Activated naive CD4-positive, alpha-beta T cell treated with anti-CD3 and anti-CD28 coated beads, Interleukin-2, amount 50 U/mL, for 72 hours (primary cell): ENCODE measurements around the gene WFDC5. TPM values are rescaled to one million over a fixed set of nuclear protein-coding genes. Genes with fewer than 3 reads are reported as not detected.

Source experiments
- ATAC-seq, 2 donors: fragments of 150-1000 bp; cut with Tn5 transposase; 2 replicates each; pipeline ENCODE4 v1.10.0; 2021; ENCODE audit warnings: mild to moderate bottlenecking in 2 of 2, moderate library complexity in 2 of 2
- DNase-seq, 2 donors: peaks; one replicate each; pipeline ENCODE4 v3.0.0; 2021 to 2022; ENCODE audit warnings: low spot score in 2 of 2
- H3K27ac Mint-ChIP-seq, 2 donors: one replicate each; pipeline ENCODE4 v1.8.0; 2022; ENCODE audit warnings: mild to moderate bottlenecking in 2 of 2, mixed read lengths in 2 of 2
- H3K36me3 Mint-ChIP-seq, 2 donors: one replicate each; pipeline ENCODE4 v1.8.0; 2022; ENCODE audit warnings: mixed read lengths in 2 of 2
- H3K9me3 Mint-ChIP-seq, 2 donors: one replicate each; pipeline ENCODE4 v1.8.0; 2022; ENCODE audit warnings: mixed read lengths in 2 of 2
- total RNA-seq, 2 donors: library from RNA; stranded (reverse); gene quantifications; one replicate each; pipeline ENCODE4 v1.2.3, GENCODE V29; 2022

Gene WFDC5
- total RNA-seq, 2 donors from 2014 or later, result not detected

GRCh38 chr20:45098103-45098773 is 16.7 kb downstream of the WFDC5 start:
- H3K36me3 Mint-ChIP-seq, result peaks cover 0 to 4% of the 10 kb centered on the region in 2 donors
- no peak overlapping the region for H3K27ac Mint-ChIP-seq
- no peaks in the 10 kb centered on the region for H3K9me3 Mint-ChIP-seq
- peak; percentile 9 to 10 for ATAC-seq
- DNase-seq, result peak in 1 of 2 donors; percentile 29

- Mint-ChIP-seq H3K36me3 (peaks cover 0 to 4% of the 10 kb centered on the region in 2 donors), H3K9me3 (no peaks in the 10 kb centered on the region), H3K27ac (peak overlapping the region in 1 of 2 donors; percentile 44)
- ATAC-seq (peak; percentile 55 to 62), DNase-seq (peak in 1 of 2 donors; percentile 64)
Observed at GRCh38 chr20:45097485-45098102, 17.4 kb downstream of the WFDC5 start.

GRCh38 chr20:45096781-45097180 is 18.2 kb downstream of the WFDC5 start:
- ATAC-seq (no peak), DNase-seq (no peak)
- Mint-ChIP-seq H3K36me3 (peaks cover 0 to 4% of the 10 kb centered on the region in 2 donors), H3K27ac (no peak overlapping the region), H3K9me3 (no peaks in the 10 kb centered on the region)

GRCh38 chr20:45095805-45096238 is 19.2 kb downstream of the WFDC5 start:
- Mint-ChIP-seq H3K36me3 (peaks cover 0 to 4% of the 10 kb centered on the region in 2 donors), H3K9me3 (no peaks in the 10 kb centered on the region), H3K27ac (no peak overlapping the region)
- ATAC-seq (peak; percentile 35 to 74), DNase-seq (peak in 1 of 2 donors; percentile 61)

- Mint-ChIP-seq H3K36me3 (peaks cover 0 to 4% of the 10 kb centered on the region in 2 donors), H3K27ac (no peak overlapping the region), H3K9me3 (no peaks in the 10 kb centered on the region)
- ATAC-seq (no peak), DNase-seq (no peak)
Observed at GRCh38 chr20:45094864-45095574, 20.0 kb downstream of the WFDC5 start.

GRCh38 chr20:45094201-45094600 is 20.8 kb downstream of the WFDC5 start:
- Mint-ChIP-seq H3K9me3 (no peaks in the 10 kb centered on the region), H3K36me3 (peaks cover 0 to 4% of the 10 kb centered on the region in 2 donors), H3K27ac (peak overlapping the region in 1 of 2 donors; percentile 46)
- no peak for ATAC-seq
- DNase-seq, result no peak

GRCh38 chr20:45092898-45093297 is 22.1 kb downstream of the WFDC5 start:
- Mint-ChIP-seq H3K9me3 (no peaks in the 10 kb centered on the region), H3K36me3 (peaks cover 0 to 4% of the 10 kb centered on the region in 2 donors), H3K27ac (peak overlapping the region in 1 of 2 donors; percentile 50)
- ATAC-seq, result no peak
- DNase-seq, result no peak

GRCh38 chr20:45091366-45091765 is 23.6 kb downstream of the WFDC5 start:
- DNase-seq, result no peak
- no peak for ATAC-seq
- Mint-ChIP-seq H3K27ac (peak overlapping the region in 1 of 2 donors; percentile 75), H3K9me3 (no peaks in the 10 kb centered on the region), H3K36me3 (peaks cover 0 to 5% of the 10 kb centered on the region in 2 donors)

- DNase-seq (no peak), ATAC-seq (no peak)
- Mint-ChIP-seq H3K27ac (peak overlapping the region in 1 of 2 donors; percentile 75), H3K9me3 (no peaks in the 10 kb centered on the region), H3K36me3 (peaks cover 0 to 9% of the 10 kb centered on the region in 2 donors)
Observed at GRCh38 chr20:45090481-45090880, 24.5 kb downstream of the WFDC5 start.

- H3K36me3 Mint-ChIP-seq, result peaks cover 0 to 10% of the 10 kb centered on the region in 2 donors
- peak overlapping the region in 1 of 2 donors; percentile 27 for H3K27ac Mint-ChIP-seq
- H3K9me3 Mint-ChIP-seq, result no peaks in the 10 kb centered on the region
- DNase-seq (no peak), ATAC-seq (no peak)
Observed at GRCh38 chr20:45088247-45088646, 26.7 kb downstream of the WFDC5 start.

GRCh38 chr20:45087814-45088213 is 27.2 kb downstream of the WFDC5 start:
- Mint-ChIP-seq H3K27ac (peak overlapping the region in 1 of 2 donors; percentile 27), H3K36me3 (peaks cover 0 to 14% of the 10 kb centered on the region in 2 donors), H3K9me3 (no peaks in the 10 kb centered on the region)
- DNase-seq (no peak), ATAC-seq (no peak)

GRCh38 chr20:45087097-45087790 is 27.7 kb downstream of the WFDC5 start:
- peak overlapping the region; percentile 27 to 54 for H3K27ac Mint-ChIP-seq
- no peaks in the 10 kb centered on the region for H3K9me3 Mint-ChIP-seq
- ATAC-seq, result no peak
- peaks cover 0 to 17% of the 10 kb centered on the region in 2 donors for H3K36me3 Mint-ChIP-seq
- DNase-seq, result no peak

- Mint-ChIP-seq H3K27ac (peak overlapping the region; percentile 14 to 44), H3K36me3 (peaks cover 11 to 28% of the 10 kb centered on the region in 2 donors), H3K9me3 (peaks cover 5% of the 10 kb centered on the region in 2 donors)
- DNase-seq (no peak), ATAC-seq (no peak)
Observed at GRCh38 chr20:45085867-45086266, 29.1 kb downstream of the WFDC5 start.

GRCh38 chr20:45085289-45085688 is 29.7 kb downstream of the WFDC5 start:
- Mint-ChIP-seq H3K36me3 (peaks cover 16 to 34% of the 10 kb centered on the region in 2 donors), H3K27ac (peak overlapping the region; percentile 14 to 31), H3K9me3 (peaks cover 5 to 7% of the 10 kb centered on the region in 2 donors)
- ATAC-seq (no peak), DNase-seq (no peak)

- DNase-seq, result no peak
- Mint-ChIP-seq H3K36me3 (peaks cover 25 to 52% of the 10 kb centered on the region in 2 donors), H3K9me3 (peaks cover 9 to 12% of the 10 kb centered on the region in 2 donors), H3K27ac (no peak overlapping the region)
- ATAC-seq, result no peak
Observed at GRCh38 chr20:45083127-45083526, 31.8 kb downstream of the WFDC5 start.

- DNase-seq (no peak), ATAC-seq (no peak)
- Mint-ChIP-seq H3K27ac (peak overlapping the region in 1 of 2 donors; percentile 85), H3K36me3 (peaks cover 29 to 57% of the 10 kb centered on the region in 2 donors), H3K9me3 (peaks cover 9 to 12% of the 10 kb centered on the region in 2 donors)
Observed at GRCh38 chr20:45082468-45082867, 32.5 kb downstream of the WFDC5 start.
